ENCODE measurements around the gene EBF3. TPM values are rescaled to one million over a fixed set of nuclear protein-coding genes. Genes with fewer than 3 reads are reported as not detected.

Gene EBF3
- total RNA-seq, 2 donors from 2014 or later, result 0.12 to 0.80 TPM

DNA sequence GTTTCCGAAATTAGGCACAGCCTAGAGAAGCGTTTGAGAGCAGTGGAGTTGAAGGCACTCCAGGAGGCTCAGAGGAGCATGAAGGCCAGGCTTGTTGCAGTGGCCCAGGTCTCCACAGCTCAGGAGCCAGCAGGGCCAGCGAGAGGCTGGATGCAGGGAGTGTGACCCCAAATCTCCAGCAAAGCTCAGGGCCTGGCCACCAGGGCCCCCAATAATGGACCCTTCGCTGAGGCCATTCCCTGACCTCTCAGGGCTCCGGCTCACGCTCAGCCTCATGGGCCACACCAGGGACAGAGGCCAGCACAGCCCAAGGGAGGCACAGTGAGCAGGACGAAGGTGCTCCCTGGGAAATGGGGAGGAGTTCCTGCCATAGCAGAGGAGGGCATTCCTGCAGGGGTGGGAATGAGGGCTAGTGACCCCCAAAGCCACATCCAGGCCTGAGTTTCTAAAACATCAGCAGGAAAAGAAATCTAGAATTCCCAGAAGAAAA, 47.5 kb downstream of the EBF3 start:
- H3K27me3 ChIP-seq, result no peaks in the 10 kb centered on the region
- H3K27ac ChIP-seq, result no peak overlapping the region
- no peak for TF ChIP-seq CTCF (IDR thresholded peaks at IDR 0.05)
- H3K4me3 ChIP-seq, result no peak overlapping the region
- H3K4me1 ChIP-seq, result no peaks in the 10 kb centered on the region
- H3K9me3 ChIP-seq, result no peaks in the 10 kb centered on the region
- no peak overlapping the region for H3K9ac ChIP-seq (ENCODE audit: low read depth in 2 of 2, low read length in 2 of 2)
- DNase-seq, result no peak
- no peaks in the 10 kb centered on the region for H3K36me3 ChIP-seq
- intact Hi-C loops (cut with DNase I), result no loop called here

- Histone ChIP-seq H3K9ac (ENCODE audit: low read depth in 2 of 2, low read length in 2 of 2) (no peak overlapping the region), H3K9me3 (no peaks in the 10 kb centered on the region), H3K27me3 (no peaks in the 10 kb centered on the region), H3K27ac (no peak overlapping the region), H3K36me3 (no peaks in the 10 kb centered on the region), H3K4me1 (no peaks in the 10 kb centered on the region), H3K4me3 (no peak overlapping the region)
- DNase-seq, result no peak
- intact Hi-C loops (cut with DNase I), result no loop called here
- TF ChIP-seq CTCF (IDR thresholded peaks at IDR 0.05), result no peak
These were observed 48.3 kb downstream of the EBF3 start for GRCh38 chr10:129915526-129916378.

- intact Hi-C loops (cut with DNase I), result no loop called here
- Histone ChIP-seq H3K4me3 (no peak overlapping the region), H3K4me1 (no peaks in the 10 kb centered on the region), H3K9me3 (no peaks in the 10 kb centered on the region), H3K36me3 (no peaks in the 10 kb centered on the region), H3K27me3 (no peaks in the 10 kb centered on the region), H3K27ac (no peak overlapping the region), H3K9ac (ENCODE audit: low read depth in 2 of 2, low read length in 2 of 2) (no peak overlapping the region)
- TF ChIP-seq CTCF (IDR thresholded peaks at IDR 0.05), result no peak
- no peak for DNase-seq
These were observed 49.1 kb downstream of the EBF3 start for GRCh38 chr10:129914960-129915359.

DNA sequence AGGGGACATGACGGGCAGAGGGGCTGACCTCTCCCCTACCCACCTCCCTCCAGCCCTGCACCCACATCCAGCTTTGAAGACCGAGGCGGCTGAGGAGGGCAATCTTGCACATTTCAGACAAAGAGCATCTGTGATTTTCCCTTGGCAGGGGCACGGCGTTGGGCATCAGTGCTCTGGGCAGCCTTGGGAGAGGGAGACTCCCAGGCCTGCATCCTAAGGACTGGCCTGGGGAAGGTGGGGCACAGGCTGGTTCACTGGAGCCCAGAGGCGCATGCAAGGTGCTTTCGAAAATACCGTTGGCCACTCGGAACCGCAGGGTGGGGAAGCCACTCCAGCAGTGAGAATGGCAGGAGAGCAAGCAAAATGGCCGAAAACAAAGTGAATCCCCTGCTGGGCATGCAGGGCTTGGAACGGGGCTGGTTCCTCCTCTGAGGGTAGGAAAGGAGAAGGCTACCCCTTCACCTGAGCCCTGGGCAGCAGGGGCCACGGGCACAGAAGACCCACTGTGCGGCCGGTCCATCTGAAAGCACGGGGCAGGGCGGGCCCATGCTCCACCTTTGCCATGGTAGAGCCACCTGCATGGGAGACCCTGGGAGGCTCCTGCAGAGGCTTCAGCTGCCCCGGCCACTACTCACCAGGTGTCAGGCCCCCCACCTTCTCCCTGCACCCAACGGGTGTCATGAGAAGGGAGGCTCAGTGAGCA, 49.8 kb downstream of the EBF3 start:
- no peak overlapping the region for H3K27ac ChIP-seq
- TF ChIP-seq CTCF (IDR thresholded peaks at IDR 0.05), result no peak
- intact Hi-C loops (cut with DNase I), result no loop called here
- H3K4me3 ChIP-seq, result no peak overlapping the region
- H3K36me3 ChIP-seq, result no peaks in the 10 kb centered on the region
- no peaks in the 10 kb centered on the region for H3K4me1 ChIP-seq
- H3K27me3 ChIP-seq, result no peaks in the 10 kb centered on the region
- H3K9ac ChIP-seq (ENCODE audit: low read depth in 2 of 2, low read length in 2 of 2), result no peak overlapping the region
- H3K9me3 ChIP-seq, result no peaks in the 10 kb centered on the region
- DNase-seq, result no peak

GRCh38 chr10:129912986-129913695, 50.9 kb downstream of the EBF3 start:
- H3K9ac ChIP-seq (ENCODE audit: low read depth in 2 of 2, low read length in 2 of 2), result no peak overlapping the region
- no peaks in the 10 kb centered on the region for H3K36me3 ChIP-seq
- H3K4me1 ChIP-seq, result no peaks in the 10 kb centered on the region
- DNase-seq, result no peak
- intact Hi-C loops (cut with DNase I), result no loop called here
- no peak overlapping the region for H3K4me3 ChIP-seq
- no peaks in the 10 kb centered on the region for H3K27me3 ChIP-seq
- H3K27ac ChIP-seq, result no peak overlapping the region
- H3K9me3 ChIP-seq, result no peaks in the 10 kb centered on the region
- no peak for TF ChIP-seq CTCF (IDR thresholded peaks at IDR 0.05)

All from colonic mucosa (tissue), 4 donors.